ENCODE results near the gene UST. TPM values are rescaled to one million over a fixed set of nuclear protein-coding genes. Genes with fewer than 3 reads are reported as not detected.
"Not testable (repeated sequence)": the region's sequence is repeated elsewhere in the genome, so short reads cannot be mapped to it uniquely, and the experiment has no call there.

Gene UST
- total and polyA plus RNA-seq, 7 experiments from 2014 or later = 0.35 to 2.6 (median 0.46) TPM; not detected in 2

- Mint-ChIP-seq H3K27ac (peak overlapping the region in 2 of 9 donors; percentile 85 to 87), H3K36me3 (no peaks in the 10 kb centered on the region), H3K27me3 (peaks cover 8 to 72% (median 15%) of the 10 kb centered on the region in 5 donors), H3K4me3 (peak overlapping the region in 2 of 10 donors; percentile 83 to 94), H3K4me1 (peaks cover 20 to 58% (median 35%) of the 10 kb centered on the region in 7 donors), H3K9me3 (peaks cover 0 to 5% (median 0%) of the 10 kb centered on the region in 11 donors)
- Histone ChIP-seq H3K4me1 (ENCODE audit: control insufficient read depth in 2 of 2, insufficient read depth in 2 of 2, low read length in 2 of 2) (peaks cover 17 to 54% of the 10 kb centered on the region in 2 donors), H3K36me3 (ENCODE audit: control insufficient read depth in 2 of 3, insufficient read depth in 3 of 3, low read length in 3 of 3) (no peaks in the 10 kb centered on the region), H3K27ac (ENCODE audit: low read depth, low read length) (no peak overlapping the region), H3K9me3 (ENCODE audit: control insufficient read depth in 2 of 3, low read length in 3 of 3) (no peaks in the 10 kb centered on the region), H3K27me3 (ENCODE audit: control insufficient read depth in 2 of 2, insufficient read depth in 2 of 2, low read length in 2 of 2) (no peaks in the 10 kb centered on the region), H3K4me3 (ENCODE audit: low read length) (peak overlapping the region; percentile 46)
- DNase-seq (no peak), ATAC-seq (no peak)
- CTCF ChIA-PET = no interaction called here
- POLR2A ChIA-PET = no interaction called here
- intact Hi-C loops (cut with micrococcal nuclease) = loop anchor here in 1 of 2 donors (5.0 kb wide), 1 partner anchor 60 kb away; no protein-coding TSS in a partner anchor
These were observed 15.4 kb downstream of the UST start for GRCh38 chr6:148762231-148762630.

- H3K27me3 Mint-ChIP-seq = peaks cover 3 to 70% (median 9%) of the 10 kb centered on the region in 5 donors
- intact Hi-C loops (cut with micrococcal nuclease) = loop anchor here in 1 of 2 donors (5.0 kb wide), 1 partner anchor 62 kb away; no protein-coding TSS in a partner anchor
- POLR2A ChIA-PET; H3K27ac ChIP-seq (ENCODE audit: low read depth, low read length); H3K27ac Mint-ChIP-seq; H3K27me3 ChIP-seq (ENCODE audit: control insufficient read depth in 2 of 2, insufficient read depth in 2 of 2, low read length in 2 of 2); ATAC-seq; H3K4me3 ChIP-seq (ENCODE audit: low read length); H3K9me3 ChIP-seq (ENCODE audit: control insufficient read depth in 2 of 3, low read length in 3 of 3); H3K4me3 Mint-ChIP-seq; CTCF ChIA-PET; H3K36me3 Mint-ChIP-seq; H3K36me3 ChIP-seq (ENCODE audit: control insufficient read depth in 2 of 3, insufficient read depth in 3 of 3, low read length in 3 of 3); DNase-seq; H3K9me3 Mint-ChIP-seq: not testable (repeated sequence)
- H3K4me1 Mint-ChIP-seq = peaks cover 18 to 47% (median 27%) of the 10 kb centered on the region in 7 donors
- peaks cover 17 to 39% of the 10 kb centered on the region in 2 donors for H3K4me1 ChIP-seq (ENCODE audit: control insufficient read depth in 2 of 2, insufficient read depth in 2 of 2, low read length in 2 of 2)
These were observed 17.6 kb downstream of the UST start for GRCh38 chr6:148764259-148765020.

- H3K4me3 Mint-ChIP-seq = no peak overlapping the region
- ATAC-seq (no peak), DNase-seq (no peak)
- intact Hi-C loops (cut with micrococcal nuclease) = no loop called here
- Histone ChIP-seq H3K36me3 (ENCODE audit: control insufficient read depth in 2 of 3, insufficient read depth in 3 of 3, low read length in 3 of 3) (no peaks in the 10 kb centered on the region), H3K27me3 (ENCODE audit: control insufficient read depth in 2 of 2, insufficient read depth in 2 of 2, low read length in 2 of 2) (no peaks in the 10 kb centered on the region), H3K27ac (ENCODE audit: low read depth, low read length) (no peak overlapping the region), H3K9me3 (ENCODE audit: control insufficient read depth in 2 of 3, low read length in 3 of 3) (no peaks in the 10 kb centered on the region), H3K4me1 (ENCODE audit: control insufficient read depth in 2 of 2, insufficient read depth in 2 of 2, low read length in 2 of 2) (peaks cover 6 to 25% of the 10 kb centered on the region in 2 donors), H3K4me3 (ENCODE audit: low read length) (no peak overlapping the region)
- H3K36me3 Mint-ChIP-seq = no peaks in the 10 kb centered on the region
- ChIA-PET CTCF (no interaction called here), POLR2A (no interaction called here)
- peaks cover 10 to 76% (median 16%) of the 10 kb centered on the region in 5 donors for H3K27me3 Mint-ChIP-seq
- H3K9me3 Mint-ChIP-seq = peaks cover 0 to 5% (median 0%) of the 10 kb centered on the region in 11 donors
- H3K27ac Mint-ChIP-seq = no peak overlapping the region
- H3K4me1 Mint-ChIP-seq = peaks cover 6 to 45% (median 22%) of the 10 kb centered on the region in 7 donors
These were observed 19.3 kb downstream of the UST start for GRCh38 chr6:148765898-148766808.

- no peak overlapping the region for H3K4me3 Mint-ChIP-seq
- no peaks in the 10 kb centered on the region for H3K9me3 ChIP-seq (ENCODE audit: control insufficient read depth in 2 of 3, low read length in 3 of 3)
- H3K4me1 ChIP-seq (ENCODE audit: control insufficient read depth in 2 of 2, insufficient read depth in 2 of 2, low read length in 2 of 2) = peaks cover 0 to 7% of the 10 kb centered on the region in 2 donors
- H3K27me3 Mint-ChIP-seq = peaks cover 8 to 71% (median 26%) of the 10 kb centered on the region in 5 donors
- no peaks in the 10 kb centered on the region for H3K27me3 ChIP-seq (ENCODE audit: control insufficient read depth in 2 of 2, insufficient read depth in 2 of 2, low read length in 2 of 2)
- no peak overlapping the region for H3K4me3 ChIP-seq (ENCODE audit: low read length)
- intact Hi-C loops (cut with micrococcal nuclease) = no loop called here
- H3K36me3 ChIP-seq (ENCODE audit: control insufficient read depth in 2 of 3, insufficient read depth in 3 of 3, low read length in 3 of 3) = no peaks in the 10 kb centered on the region
- POLR2A ChIA-PET = no interaction called here
- H3K27ac ChIP-seq (ENCODE audit: low read depth, low read length) = no peak overlapping the region
- CTCF ChIA-PET = interaction anchor here (0.6 kb wide), 1 partner anchor 196 kb away, joined by 3 read pairs; no protein-coding TSS in a partner anchor
- no peak for DNase-seq
- peaks cover 0 to 33% (median 14%) of the 10 kb centered on the region in 7 donors for H3K4me1 Mint-ChIP-seq
- no peaks in the 10 kb centered on the region for H3K36me3 Mint-ChIP-seq
- no peak for ATAC-seq
- peaks cover 0 to under 1% (median 0%) of the 10 kb centered on the region in 11 donors for H3K9me3 Mint-ChIP-seq
- no peak overlapping the region for H3K27ac Mint-ChIP-seq
These were observed 21.9 kb downstream of the UST start for GRCh38 chr6:148768646-148769270.

GRCh38 chr6:148769304-148769968 is 22.6 kb downstream of the UST start:
- DNase-seq = no peak
- peaks cover 0 to 7% of the 10 kb centered on the region in 2 donors for H3K4me1 ChIP-seq (ENCODE audit: control insufficient read depth in 2 of 2, insufficient read depth in 2 of 2, low read length in 2 of 2)
- H3K4me3 ChIP-seq (ENCODE audit: low read length) = no peak overlapping the region
- no peak overlapping the region for H3K27ac ChIP-seq (ENCODE audit: low read depth, low read length)
- H3K9me3 Mint-ChIP-seq = no peaks in the 10 kb centered on the region
- H3K27ac Mint-ChIP-seq = no peak overlapping the region
- H3K4me1 Mint-ChIP-seq = peaks cover 0 to 33% (median 14%) of the 10 kb centered on the region in 7 donors
- POLR2A ChIA-PET = no interaction called here
- H3K27me3 Mint-ChIP-seq = peaks cover 8 to 66% (median 28%) of the 10 kb centered on the region in 5 donors
- CTCF ChIA-PET = no interaction called here
- H3K27me3 ChIP-seq (ENCODE audit: control insufficient read depth in 2 of 2, insufficient read depth in 2 of 2, low read length in 2 of 2) = no peaks in the 10 kb centered on the region
- no peak overlapping the region for H3K4me3 Mint-ChIP-seq
- H3K36me3 ChIP-seq (ENCODE audit: control insufficient read depth in 2 of 3, insufficient read depth in 3 of 3, low read length in 3 of 3) = no peaks in the 10 kb centered on the region
- H3K9me3 ChIP-seq (ENCODE audit: control insufficient read depth in 2 of 3, low read length in 3 of 3) = no peaks in the 10 kb centered on the region
- intact Hi-C loops (cut with micrococcal nuclease) = no loop called here
- no peak for ATAC-seq
- H3K36me3 Mint-ChIP-seq = no peaks in the 10 kb centered on the region
